Suprapubic skin (tissue), 2 donors: Measurements from ENCODE around the gene CCDC50.

Source experiments
- EP300 ChIP-seq: sonication (generic); formaldehyde crosslinking; IDR thresholded peaks from one replicate; pipeline ENCODE4 v1.6.1; 2017; ENCODE audit warnings: antibody characterized with exemption
- POLR2A ChIP-seq, 2 donors: fragments of 450-650 bp; IDR thresholded peaks; one replicate each; pipeline ENCODE4 v1.6.1; 2017; ENCODE audit warnings: antibody characterized with exemption in 2 of 2, mild to moderate bottlenecking in 2 of 2, moderate library complexity in 2 of 2

GRCh38 chr3:191280111-191280510, 49.1 kb upstream of the CCDC50 start:
- TF ChIP-seq EP300 (no peak), POLR2A (IDR thresholded peaks at IDR 0.05) (no peak)
